AG10803 (cell line): ENCODE measurements around the gene CCL18.
"Not testable (repeated sequence)": the region's sequence is repeated elsewhere in the genome, so short reads cannot be mapped to it uniquely, and the experiment has no call there.

Experiments
- DNase-seq: peaks from one replicate; pipeline ENCODE4 v3.0.0; 2010; ENCODE audit warnings: low read depth
- H3K4me3 ChIP-seq: 2 replicates; pipeline ENCODE4 v1.5.1; 2011; ENCODE audit warnings: mild to moderate bottlenecking, low read length, control low read depth
- CTCF ChIP-seq: conservative IDR thresholded peaks from 2 replicates; pipeline ENCODE4 v1.5.1; 2011; ENCODE audit warnings: mild to moderate bottlenecking, low read length, control low read depth, inconsistent platforms

CCL18 gene

GRCh38 chr17:36063786-36064541, at the start of gene CCL18:
Gene CCL18, plus strand, starts transcription at chr17:36064272. Its CDS starts 71 bp downstream, at chr17:36064343.
- DNase-seq: no peak
- TF ChIP-seq CTCF: no peak
- no peak within 1 kb of the TSS for H3K4me3 ChIP-seq

- no peak for TF ChIP-seq CTCF
These were observed 49.1 kb upstream of the CCL18 start for GRCh38 chr17:36014946-36015345.

GRCh38 chr17:36015895-36016294, 48.2 kb upstream of the CCL18 start:
- H3K4me3 ChIP-seq, DNase-seq: not testable (repeated sequence)

More at GRCh38 chr17:36014946-36015345, 49.1 kb upstream of the CCL18 start:
- DNase-seq: no peak
- H3K4me3 ChIP-seq: no peak overlapping the region

GRCh38 chr17:36016555-36016954, 47.5 kb upstream of the CCL18 start:
- no peak for TF ChIP-seq CTCF
- no peak overlapping the region for H3K4me3 ChIP-seq
- DNase-seq: no peak

GRCh38 chr17:36017799-36018198, 46.3 kb upstream of the CCL18 start, which contains the start of gene CCL23:
Gene CCL23, minus strand, starts transcription at chr17:36017972. Its CDS starts 75 bp downstream, at chr17:36017897.
- H3K4me3 ChIP-seq: no peak within 1 kb of the TSS
- TF ChIP-seq CTCF: no peak
- DNase-seq: no peak

GRCh38 chr17:36019423-36019822, 44.6 kb upstream of the CCL18 start:
- DNase-seq: no peak
- no peak overlapping the region for H3K4me3 ChIP-seq
- TF ChIP-seq CTCF: no peak

- DNase-seq: no peak
- TF ChIP-seq CTCF: no peak
- H3K4me3 ChIP-seq: no peak overlapping the region
These were observed 39.8 kb upstream of the CCL18 start for GRCh38 chr17:36024106-36024869.
